Stimulated activated CD8-positive, alpha-beta memory T cell treated with anti-CD3 and anti-CD28 coated beads, Interleukin-12 subunit alpha, Interleukin-12 subunit beta, amount 100 ng/mL, for 24 hours (primary cell): ENCODE results near the gene PRCC.
"Not testable (repeated sequence)": the region's sequence is repeated elsewhere in the genome, so short reads cannot be mapped to it uniquely, and the experiment has no call there.

ENCODE experiments used
- DNase-seq: peaks from one replicate; pipeline ENCODE4 v3.0.0-alpha.2; 2020; ENCODE audit errors: extremely low read depth

Gene PRCC

GRCh38 chr1:156760796-156761104, 6.6 kb upstream of the PRCC start:
- no peak for DNase-seq

DNA sequence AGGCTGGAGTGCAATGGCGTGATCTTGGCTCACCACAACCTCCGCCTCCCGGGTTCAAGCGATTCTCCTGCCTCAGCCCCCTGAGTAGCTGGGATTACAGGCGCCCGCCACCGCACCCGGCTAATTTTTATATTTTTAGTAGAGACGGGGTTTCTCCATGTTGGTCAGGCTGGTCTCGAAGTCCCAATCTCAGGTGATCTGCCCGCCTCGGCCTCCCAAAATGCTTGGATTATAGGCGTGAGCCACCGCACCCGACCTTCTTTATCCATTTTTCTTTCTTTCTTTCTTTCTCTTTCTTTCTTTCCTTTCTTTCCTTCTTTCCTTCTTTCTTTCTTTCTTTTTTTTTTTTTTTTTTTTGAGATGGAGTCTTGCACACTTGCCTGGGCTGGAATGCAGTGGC, 2.2 kb upstream of the PRCC start:
- not testable (repeated sequence) for DNase-seq

DNA sequence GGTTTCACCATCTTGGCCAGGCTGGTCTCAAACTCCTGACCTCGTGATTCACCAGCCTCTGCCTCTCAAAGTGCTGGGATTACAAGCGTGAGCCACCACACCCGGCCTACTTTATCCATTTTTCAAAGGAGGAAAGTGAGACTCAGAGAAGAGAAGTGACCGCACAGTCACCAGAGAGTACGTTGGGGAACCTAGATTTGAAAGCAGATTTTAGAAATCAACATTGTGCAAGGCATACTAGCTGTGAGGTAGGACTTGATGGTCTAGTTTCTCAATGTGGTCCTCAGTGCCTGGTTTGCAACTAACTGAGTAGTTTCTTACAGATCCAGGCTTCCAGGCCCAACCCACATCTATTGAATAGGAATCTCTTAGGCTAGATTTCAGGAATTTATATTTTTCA, 1.7 kb upstream of the PRCC start:
- DNase-seq = no peak

DNA sequence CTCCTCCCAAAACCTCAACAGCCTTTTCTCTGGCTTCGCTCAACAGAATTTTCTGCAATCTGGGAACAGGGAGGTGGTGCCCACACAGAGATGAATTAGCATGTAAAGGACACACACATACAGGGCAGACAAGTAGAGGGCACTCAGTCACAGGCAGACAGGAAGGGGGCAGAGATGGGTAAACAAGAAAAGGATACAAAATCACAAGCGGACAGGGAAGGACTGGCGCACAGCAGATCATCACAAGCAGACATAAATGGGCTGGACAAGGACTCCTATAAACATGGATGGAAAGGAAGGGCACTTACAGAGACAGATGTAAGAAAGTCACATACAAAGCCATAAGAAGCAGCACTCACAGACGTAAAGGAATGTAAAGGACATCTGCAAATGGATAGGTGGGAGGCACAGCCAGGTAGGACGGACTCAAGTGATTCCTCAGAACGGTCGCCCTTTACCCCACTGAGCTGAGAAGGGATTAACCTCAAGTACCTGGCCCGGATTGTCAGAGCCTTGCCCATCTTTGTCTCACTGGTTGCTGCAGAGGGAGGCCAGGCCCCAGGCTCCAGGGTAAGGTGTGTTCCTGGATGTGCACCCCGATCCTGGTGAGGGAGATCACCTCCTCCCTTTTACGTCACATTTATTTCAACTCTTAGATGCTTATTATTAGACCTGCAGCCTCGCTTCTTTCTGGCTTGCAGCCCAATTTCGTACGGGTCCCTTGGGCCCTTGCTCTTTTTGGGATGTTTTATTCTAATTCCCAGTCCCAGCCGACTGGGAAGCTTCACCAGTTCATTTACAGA, 836 bp upstream of the PRCC start:
- no peak for DNase-seq

DNA sequence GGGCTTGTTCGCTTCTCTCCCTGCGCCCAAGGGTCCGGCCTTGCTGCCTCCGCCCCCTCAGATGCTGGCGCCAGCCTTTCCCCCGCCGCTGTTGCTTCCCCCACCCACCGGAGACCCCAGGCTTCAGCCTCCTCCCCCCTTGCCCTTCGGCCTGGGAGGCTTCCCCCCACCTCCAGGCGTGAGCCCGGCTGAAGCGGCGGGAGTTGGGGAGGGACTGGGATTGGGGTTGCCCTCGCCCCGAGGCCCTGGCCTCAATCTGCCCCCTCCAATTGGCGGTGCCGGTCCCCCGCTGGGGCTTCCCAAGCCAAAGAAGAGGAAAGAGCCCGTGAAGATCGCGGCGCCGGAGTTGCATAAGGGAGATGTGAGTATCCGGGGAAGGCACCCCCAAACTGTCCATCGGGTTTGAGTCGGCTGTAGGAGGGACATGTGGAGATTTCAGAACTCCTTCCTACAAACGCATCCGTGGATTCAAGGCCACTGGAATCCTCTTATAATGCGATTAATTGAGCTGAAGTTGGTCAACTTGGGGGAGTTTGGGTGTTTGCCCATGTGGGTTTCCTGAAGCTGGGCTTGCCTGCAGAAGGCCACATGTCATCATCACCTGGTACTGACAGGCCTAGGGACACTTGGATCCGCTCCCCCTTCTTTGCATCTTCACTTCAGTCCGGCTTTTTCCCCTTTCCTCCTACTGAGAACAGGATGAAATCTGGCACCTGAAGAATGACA, 707 bp downstream of the PRCC start:
- DNase-seq = no peak

DNA sequence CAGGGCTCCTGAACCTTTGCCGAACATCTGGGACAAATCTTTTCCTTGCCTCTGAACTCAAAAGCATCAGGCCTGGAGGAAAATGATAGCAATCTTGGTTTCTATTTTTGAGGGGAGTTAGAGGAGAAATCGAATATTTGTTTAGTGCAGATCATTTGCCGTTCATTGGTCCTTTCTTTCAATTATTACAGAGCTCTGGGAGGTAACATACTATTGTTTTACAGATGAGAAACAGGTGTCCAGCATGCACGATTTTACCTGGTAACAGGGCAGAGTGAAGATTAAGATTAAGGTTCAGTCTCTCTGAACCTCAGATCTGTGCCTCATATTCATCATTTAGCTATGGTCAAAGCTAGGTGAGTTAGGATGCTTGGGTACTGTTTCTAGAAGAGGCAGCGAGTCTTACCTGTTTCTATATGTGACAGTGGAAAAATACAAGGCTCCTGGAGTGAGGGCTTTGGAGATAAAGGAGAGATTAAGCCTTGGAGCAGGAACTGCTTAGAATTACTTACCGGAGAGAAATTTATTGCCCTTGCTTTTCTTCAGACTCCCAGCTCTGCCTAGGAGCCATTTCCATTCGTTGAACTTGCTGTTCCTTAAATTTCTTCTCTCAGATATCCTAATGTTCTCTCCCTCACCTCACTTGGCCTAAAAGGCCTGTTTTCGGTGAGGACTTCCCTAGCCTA, 1.4 kb downstream of the PRCC start:
- no peak for DNase-seq

DNA sequence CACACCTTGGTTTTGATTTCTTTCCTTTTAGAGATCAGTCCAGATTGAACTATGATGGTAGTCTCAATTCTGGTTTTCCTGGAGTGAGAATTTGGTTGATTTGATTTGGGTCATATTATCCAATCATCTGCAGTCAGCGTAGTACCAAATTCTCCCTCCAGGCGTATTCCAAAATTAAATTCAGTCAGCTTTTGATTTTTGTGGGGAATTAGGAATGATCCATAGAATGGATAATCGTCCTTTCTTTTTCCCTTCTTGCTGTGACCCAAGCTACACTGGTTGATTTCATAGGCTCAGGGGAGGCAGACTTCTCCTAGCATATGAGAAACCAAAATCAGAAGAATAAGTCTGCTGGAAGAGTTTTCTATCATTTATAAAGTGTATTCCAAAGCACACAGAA, 4.9 kb downstream of the PRCC start:
- no peak for DNase-seq

- DNase-seq = no peak
Observed at GRCh38 chr1:156772728-156773497, 5.6 kb downstream of the PRCC start.

DNA sequence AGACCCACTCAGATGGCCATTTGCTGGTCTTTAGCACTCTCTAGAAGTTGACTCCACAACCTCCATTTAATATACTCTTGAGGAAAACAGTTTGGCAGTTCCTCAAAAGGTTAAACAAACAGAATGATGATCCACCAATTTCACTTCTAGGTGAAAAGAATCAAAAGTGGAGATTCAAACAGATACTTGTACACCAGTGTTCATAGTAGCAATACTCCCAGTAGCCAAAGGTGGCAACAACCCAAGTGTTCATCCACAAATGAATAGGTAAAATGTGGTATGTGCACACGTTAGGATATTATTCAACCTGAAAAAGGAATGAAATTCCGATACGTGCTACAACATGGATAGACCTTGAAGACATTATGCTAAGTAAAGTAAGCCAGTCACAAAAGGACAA, 6.3 kb downstream of the PRCC start:
- DNase-seq = no peak

DNA sequence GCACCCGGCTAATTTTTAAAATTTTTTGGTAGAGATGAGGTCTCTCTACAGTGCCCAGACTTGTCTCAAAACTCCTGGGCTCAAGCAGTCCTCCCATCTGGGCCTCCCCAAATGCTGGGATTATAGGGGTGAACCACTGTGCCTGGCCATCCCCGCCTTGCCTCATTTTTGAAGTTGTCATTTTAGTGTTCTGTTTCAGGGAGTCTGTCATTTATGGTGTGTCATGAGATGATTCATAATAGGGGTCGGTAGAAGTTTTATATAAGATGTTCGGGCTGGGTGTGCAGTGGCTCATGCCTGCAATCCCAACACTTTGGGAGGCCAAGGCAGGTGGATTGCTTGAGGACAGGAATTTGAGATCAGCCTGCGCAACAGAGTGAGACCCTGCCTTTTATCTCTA, 8.5 kb downstream of the PRCC start:
- DNase-seq = no peak

DNA sequence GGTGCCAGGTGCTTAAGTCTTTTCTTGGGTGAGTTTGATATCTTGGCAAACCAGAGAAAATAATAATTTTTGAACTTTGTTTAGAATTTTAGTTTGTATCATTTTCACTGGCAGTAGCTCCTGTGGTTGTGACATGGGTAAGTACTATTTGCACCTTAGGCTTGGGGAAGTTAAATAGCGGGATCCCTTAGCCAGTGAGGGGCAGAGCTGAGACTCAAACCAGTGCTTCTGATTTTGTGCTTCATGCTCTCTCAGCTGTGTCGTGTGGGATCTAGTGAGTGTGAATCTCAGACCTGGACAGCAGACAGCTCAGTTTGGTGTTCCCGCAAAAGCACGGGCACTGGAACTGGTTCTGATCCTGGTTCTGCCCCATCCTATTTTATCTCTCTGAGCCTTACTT, 9.6 kb downstream of the PRCC start:
- no peak for DNase-seq

- DNase-seq = no peak
Observed at GRCh38 chr1:156777573-156777972, 10.2 kb downstream of the PRCC start.

- DNase-seq = no peak
Observed at GRCh38 chr1:156781585-156782186, 14.4 kb downstream of the PRCC start.

- no peak for DNase-seq
Observed at GRCh38 chr1:156785458-156785857, 18.1 kb downstream of the PRCC start.

- no peak for DNase-seq
Observed at GRCh38 chr1:156786640-156787039, 19.3 kb downstream of the PRCC start.

- DNase-seq = no peak
Observed at GRCh38 chr1:156788136-156788535, 20.8 kb downstream of the PRCC start.

DNA sequence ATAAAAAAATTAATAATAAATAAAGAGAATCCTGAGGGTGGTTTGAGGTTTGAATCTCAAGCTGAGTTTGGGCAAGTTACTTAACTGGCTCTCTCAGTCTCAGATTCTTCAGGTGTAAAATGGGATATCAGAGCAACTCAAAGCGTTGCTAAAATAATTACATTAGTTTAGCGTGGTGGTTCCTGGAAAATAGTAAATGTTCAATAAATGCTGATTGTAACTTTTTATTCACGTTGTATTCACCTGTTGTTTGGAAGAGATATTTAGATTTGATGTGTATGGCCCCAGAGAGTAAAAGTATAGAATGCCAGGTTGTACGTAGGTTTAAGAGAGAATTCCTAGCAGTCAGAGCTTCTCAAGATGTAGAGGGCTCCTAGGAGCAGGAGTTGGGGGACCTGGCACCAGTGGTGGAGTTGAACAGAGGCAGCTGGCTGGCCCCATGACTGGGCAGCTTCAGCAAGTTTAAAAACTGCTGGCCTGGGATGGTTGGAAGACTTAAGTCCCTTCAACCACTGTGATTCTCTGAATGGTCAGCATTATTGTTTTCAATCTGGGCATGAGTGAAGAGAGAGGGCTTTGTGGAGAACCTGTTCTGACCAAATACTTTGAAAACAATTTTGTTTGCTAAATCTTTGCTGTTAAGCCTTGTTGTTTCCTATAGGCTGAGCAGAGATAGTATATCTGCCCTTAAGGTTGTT, 22.4 kb downstream of the PRCC start:
- DNase-seq = no peak

- DNase-seq = no peak
Observed at GRCh38 chr1:156794506-156795373, 27.4 kb downstream of the PRCC start.

- no peak for DNase-seq
Observed at GRCh38 chr1:156795374-156795733, 28.0 kb downstream of the PRCC start.

GRCh38 chr1:156795787-156796186, 28.5 kb downstream of the PRCC start:
- no peak for DNase-seq
